ENCODE data around the gene ARL15. TPM values are rescaled to one million over a fixed set of nuclear protein-coding genes. Genes with fewer than 3 reads are reported as not detected.

ARL15 gene
- total and polyA plus RNA-seq, 2 of the 8 experiments (the other 6 are each of a cell fraction or from before 2014, with no cell fraction given): 9.9 to 21.2 TPM

GRCh38 chr5:54066433-54066832, 243.9 kb downstream of the ARL15 start:
- no peak overlapping the region for H2BK120ac ChIP-seq (replicated peaks; ENCODE audit: low read depth, low read length)
- CTCF ChIA-PET (ENCODE audit: partially characterized antibody): interaction anchor here (0.9 kb wide), 1 partner anchor 138 kb away, joined by 3 read pairs; no protein-coding TSS in a partner anchor
- no peaks in the 10 kb centered on the region for H3K79me1 ChIP-seq (ENCODE audit: low read depth, low read length)
- no peak overlapping the region for H2BK20ac ChIP-seq (ENCODE audit: low read length)
- no peaks in the 10 kb centered on the region for H3K27me3 ChIP-seq (replicated peaks in 1 of 4; ENCODE audit: control insufficient read depth in 3 of 4, extremely low read depth in 1 of 4, insufficient read depth in 3 of 4, low read length in 3 of 4)
- no peak overlapping the region for H3K4me3 ChIP-seq (ENCODE audit: extremely low read depth in 1 of 4, insufficient read depth in 2 of 4, low read depth in 3 of 4, low read length in 4 of 4)
- no peak overlapping the region for H4K5ac ChIP-seq (ENCODE audit: insufficient read length, low read depth, low read length)
- H2BK12ac ChIP-seq (ENCODE audit: low read depth, low read length): no peak overlapping the region
- H3K79me2 ChIP-seq (ENCODE audit: control insufficient read depth in 1 of 2, insufficient read depth in 2 of 2, low read length in 2 of 2): no peaks in the 10 kb centered on the region
- no peak overlapping the region for H2BK5ac ChIP-seq (ENCODE audit: low read depth, low read length)
- H4K91ac ChIP-seq (replicated peaks; ENCODE audit: insufficient read length, low read length): no peak overlapping the region
- no peak overlapping the region for H3K56ac ChIP-seq (replicated peaks; ENCODE audit: insufficient read length, low read depth, low read length)
- POLR2A ChIA-PET (ENCODE audit: partially characterized antibody): no interaction called here
- H3K14ac ChIP-seq (ENCODE audit: insufficient read length): no peak overlapping the region
- no peak overlapping the region for H3K9ac ChIP-seq (replicated peaks in 1 of 4; ENCODE audit: extremely low read depth in 1 of 4, low read depth in 3 of 4, low read length in 3 of 4)
- no peak overlapping the region for H3K4ac ChIP-seq (replicated peaks; ENCODE audit: insufficient read length, low read depth, low read length)
- no peak for TF ChIP-seq TAF1 (IDR thresholded peaks at IDR 0.05; ENCODE audit: low read depth, low read length)
- peak in 2 of 3 experiments; percentile 31 to 38; a peak in 3 of 4 replicates for TF ChIP-seq CTCF (IDR thresholded peaks at IDR 0.05; ENCODE audit: control extremely low read depth in 1 of 3, insufficient read depth in 1 of 3, low read depth in 1 of 3, low read length in 3 of 3)
- TF ChIP-seq RAD21 (IDR thresholded peaks at IDR 0.05 in 1 of 2, conservative IDR thresholded peaks at IDR 0.05 in 1 of 2; ENCODE audit: low read depth in 2 of 2, low read length in 2 of 2): peak; percentile 74 to 75
- no peaks in the 10 kb centered on the region for H4K20me1 ChIP-seq (replicated peaks in 1 of 2; ENCODE audit: control insufficient read depth in 1 of 2, insufficient read depth in 2 of 2, low read length in 2 of 2)
- no peak overlapping the region for H3K23ac ChIP-seq (ENCODE audit: insufficient read length)
- no peak overlapping the region for H2AFZ ChIP-seq (ENCODE audit: low read length)
- H3K4me1 ChIP-seq (replicated peaks in 1 of 4; ENCODE audit: control insufficient read depth in 3 of 4, insufficient read depth in 4 of 4, low read length in 3 of 4): no peaks in the 10 kb centered on the region; a peak in 1 of 7 replicates
- no peak overlapping the region for H3K18ac ChIP-seq (ENCODE audit: extremely low read depth, low read length)
- no peak overlapping the region for H4K8ac ChIP-seq (ENCODE audit: extremely low read depth, insufficient read depth, low read length)
- no peak for FAIRE-seq
- no peaks in the 10 kb centered on the region for H3K9me3 ChIP-seq (ENCODE audit: insufficient read depth in 2 of 2, low read depth in 1 of 2, low read length in 1 of 2)
- no peak overlapping the region for H3K27ac ChIP-seq (ENCODE audit: low read depth, low read length)
- no peak overlapping the region for H2AK5ac ChIP-seq (ENCODE audit: low read depth, low read length)
- no peaks in the 10 kb centered on the region for H3K23me2 ChIP-seq (ENCODE audit: low read depth, low read length)
- H3K36me3 ChIP-seq (ENCODE audit: control insufficient read depth in 2 of 4, insufficient read depth in 4 of 4, low read length in 3 of 4): no peaks in the 10 kb centered on the region
- no peak for DNase-seq (ENCODE audit: low read depth in 1 of 2, low spot score in 2 of 2)
- WGBS, 2 experiments (ENCODE audit: extremely low coverage in 1 of 2, insufficient coverage in 1 of 2, insufficient read length in 1 of 2, insufficient replicate concordance in 2 of 2, low coverage in 1 of 2, low lambda C conversion rate in 2 of 2, missing lambda C conversion rate in 1 of 2): 86% methylated on average over 2 of the region's 2 CpGs; no CpG with 5 or more reads in 1 of the 2 experiments
- H2BK15ac ChIP-seq (ENCODE audit: low read length): no peak overlapping the region
- no peak overlapping the region for H3K4me2 ChIP-seq (ENCODE audit: insufficient read depth in 1 of 2, low read depth in 2 of 2, low read length in 2 of 2)

All from H1 (cell line).